Measurements from ENCODE around the gene DUSP6. TPM values are rescaled to one million over a fixed set of nuclear protein-coding genes. Genes with fewer than 3 reads are reported as not detected.
"Not testable (repeated sequence)": the region's sequence is repeated elsewhere in the genome, so short reads cannot be mapped to it uniquely, and the experiment has no call there.

Gene DUSP6
- polyA plus RNA-seq, 4 donors, result 10.3 to 81.0 (median 24.1) TPM

GRCh38 chr12:89339526-89339925 is 12.8 kb downstream of the DUSP6 start:
- FAIRE-seq, result no peak
- H3K27ac ChIP-seq (ENCODE audit: low read depth in 1 of 3, low read length in 2 of 3), result no peak overlapping the region
- no peaks in the 10 kb centered on the region for H3K36me3 ChIP-seq (ENCODE audit: control insufficient read depth in 3 of 3, insufficient read depth in 2 of 3, low read depth in 1 of 3, low read length in 3 of 3)
- H3K4me3 ChIP-seq (ENCODE audit: low read depth in 1 of 3, low read length in 3 of 3), result no peak overlapping the region
- H3K9me3 ChIP-seq (ENCODE audit: control insufficient read depth in 2 of 2, insufficient read depth in 1 of 2, low read depth in 1 of 2, low read length in 1 of 2), result no peaks in the 10 kb centered on the region
- no peak for DNase-seq
- peaks cover 0 to 2% (median 1%) of the 10 kb centered on the region in 3 donors for H3K4me1 ChIP-seq (ENCODE audit: control insufficient read depth in 3 of 3, insufficient read depth in 2 of 3, low read depth in 1 of 3, low read length in 2 of 3)
- WGBS, 3 donors, result 85 to 91% (median 88%) methylated on average over 10 of the region's 10 CpGs
- H3K27me3 ChIP-seq (ENCODE audit: control insufficient read depth in 3 of 3, insufficient read depth in 3 of 3, low read length in 3 of 3), result no peaks in the 10 kb centered on the region

GRCh38 chr12:89337136-89337535 is 15.2 kb downstream of the DUSP6 start:
- H3K4me3 ChIP-seq (ENCODE audit: low read depth in 1 of 3, low read length in 3 of 3); DNase-seq; H3K36me3 ChIP-seq (ENCODE audit: control insufficient read depth in 3 of 3, insufficient read depth in 2 of 3, low read depth in 1 of 3, low read length in 3 of 3); H3K27ac ChIP-seq (ENCODE audit: low read depth in 1 of 3, low read length in 2 of 3); H3K4me1 ChIP-seq (ENCODE audit: control insufficient read depth in 3 of 3, insufficient read depth in 2 of 3, low read depth in 1 of 3, low read length in 2 of 3); H3K9me3 ChIP-seq (ENCODE audit: control insufficient read depth in 2 of 2, insufficient read depth in 1 of 2, low read depth in 1 of 2, low read length in 1 of 2); FAIRE-seq; H3K27me3 ChIP-seq (ENCODE audit: control insufficient read depth in 3 of 3, insufficient read depth in 3 of 3, low read length in 3 of 3): not testable (repeated sequence)
- WGBS, 3 donors, result 82 to 95% (median 84%) methylated on average over 4 of the region's 4 CpGs

- DNase-seq (no peak), FAIRE-seq (no peak)
- no peaks in the 10 kb centered on the region for H3K36me3 ChIP-seq (ENCODE audit: control insufficient read depth in 3 of 3, insufficient read depth in 2 of 3, low read depth in 1 of 3, low read length in 3 of 3)
- WGBS, 3 donors, result 68 to 80% (median 75%) methylated on average over 5 of the region's 5 CpGs
- H3K9me3 ChIP-seq (ENCODE audit: control insufficient read depth in 2 of 2, insufficient read depth in 1 of 2, low read depth in 1 of 2, low read length in 1 of 2), result peaks cover 0 to 3% of the 10 kb centered on the region in 2 donors
- H3K27me3 ChIP-seq (ENCODE audit: control insufficient read depth in 3 of 3, insufficient read depth in 3 of 3, low read length in 3 of 3), result no peaks in the 10 kb centered on the region
- no peak overlapping the region for H3K4me3 ChIP-seq (ENCODE audit: low read depth in 1 of 3, low read length in 3 of 3)
- no peak overlapping the region for H3K27ac ChIP-seq (ENCODE audit: low read depth in 1 of 3, low read length in 2 of 3)
- H3K4me1 ChIP-seq (ENCODE audit: control insufficient read depth in 3 of 3, insufficient read depth in 2 of 3, low read depth in 1 of 3, low read length in 2 of 3), result peaks cover 0 to 7% (median 0%) of the 10 kb centered on the region in 3 donors
Measured at GRCh38 chr12:89335452-89336244, 16.7 kb downstream of the DUSP6 start.

GRCh38 chr12:89334548-89335169 is 17.6 kb downstream of the DUSP6 start:
- H3K4me1 ChIP-seq (ENCODE audit: control insufficient read depth in 3 of 3, insufficient read depth in 2 of 3, low read depth in 1 of 3, low read length in 2 of 3), result peaks cover 0 to 7% (median 0%) of the 10 kb centered on the region in 3 donors
- H3K36me3 ChIP-seq (ENCODE audit: control insufficient read depth in 3 of 3, insufficient read depth in 2 of 3, low read depth in 1 of 3, low read length in 3 of 3), result no peaks in the 10 kb centered on the region
- WGBS, 3 donors, result 63 to 85% (median 80%) methylated on average over 5 of the region's 5 CpGs
- H3K27me3 ChIP-seq (ENCODE audit: control insufficient read depth in 3 of 3, insufficient read depth in 3 of 3, low read length in 3 of 3), result no peaks in the 10 kb centered on the region
- H3K27ac ChIP-seq (ENCODE audit: low read depth in 1 of 3, low read length in 2 of 3), result peak overlapping the region in 1 of 3 donors; percentile 3
- H3K9me3 ChIP-seq (ENCODE audit: control insufficient read depth in 2 of 2, insufficient read depth in 1 of 2, low read depth in 1 of 2, low read length in 1 of 2), result peaks cover 0 to 3% of the 10 kb centered on the region in 2 donors
- H3K4me3 ChIP-seq (ENCODE audit: low read depth in 1 of 3, low read length in 3 of 3), result no peak overlapping the region
- no peak for FAIRE-seq
- DNase-seq, result no peak

- no peaks in the 10 kb centered on the region for H3K36me3 ChIP-seq (ENCODE audit: control insufficient read depth in 3 of 3, insufficient read depth in 2 of 3, low read depth in 1 of 3, low read length in 3 of 3)
- no peaks in the 10 kb centered on the region for H3K27me3 ChIP-seq (ENCODE audit: control insufficient read depth in 3 of 3, insufficient read depth in 3 of 3, low read length in 3 of 3)
- no peak overlapping the region for H3K4me3 ChIP-seq (ENCODE audit: low read depth in 1 of 3, low read length in 3 of 3)
- peaks cover 0 to 8% (median 0%) of the 10 kb centered on the region in 3 donors for H3K4me1 ChIP-seq (ENCODE audit: control insufficient read depth in 3 of 3, insufficient read depth in 2 of 3, low read depth in 1 of 3, low read length in 2 of 3)
- peaks cover 0 to 3% of the 10 kb centered on the region in 2 donors for H3K9me3 ChIP-seq (ENCODE audit: control insufficient read depth in 2 of 2, insufficient read depth in 1 of 2, low read depth in 1 of 2, low read length in 1 of 2)
- DNase-seq, result peak; percentile 58 to 70
- peak overlapping the region in 1 of 3 donors; percentile 43 for H3K27ac ChIP-seq (ENCODE audit: low read depth in 1 of 3, low read length in 2 of 3)
- no peak for FAIRE-seq
- WGBS, 3 donors, result 54 to 64% (median 62%) methylated on average over 4 of the region's 4 CpGs
Measured at GRCh38 chr12:89333564-89334252, 18.6 kb downstream of the DUSP6 start.

GRCh38 chr12:89328151-89329030 is 23.9 kb downstream of the DUSP6 start:
- H3K27ac ChIP-seq (ENCODE audit: low read depth in 1 of 3, low read length in 2 of 3), result no peak overlapping the region
- H3K36me3 ChIP-seq (ENCODE audit: control insufficient read depth in 3 of 3, insufficient read depth in 2 of 3, low read depth in 1 of 3, low read length in 3 of 3), result no peaks in the 10 kb centered on the region
- H3K4me3 ChIP-seq (ENCODE audit: low read depth in 1 of 3, low read length in 3 of 3), result no peak overlapping the region
- no peak for FAIRE-seq
- no peaks in the 10 kb centered on the region for H3K27me3 ChIP-seq (ENCODE audit: control insufficient read depth in 3 of 3, insufficient read depth in 3 of 3, low read length in 3 of 3)
- no peak for DNase-seq
- 82 to 90% (median 86%) methylated on average over 9 of the region's 9 CpGs for WGBS, 3 donors
- peaks cover 0 to 10% (median 4%) of the 10 kb centered on the region in 3 donors for H3K4me1 ChIP-seq (ENCODE audit: control insufficient read depth in 3 of 3, insufficient read depth in 2 of 3, low read depth in 1 of 3, low read length in 2 of 3)
- H3K9me3 ChIP-seq (ENCODE audit: control insufficient read depth in 2 of 2, insufficient read depth in 1 of 2, low read depth in 1 of 2, low read length in 1 of 2), result peaks cover 0 to 3% of the 10 kb centered on the region in 2 donors

- H3K27me3 ChIP-seq (ENCODE audit: control insufficient read depth in 3 of 3, insufficient read depth in 3 of 3, low read length in 3 of 3), result no peaks in the 10 kb centered on the region
- no peaks in the 10 kb centered on the region for H3K36me3 ChIP-seq (ENCODE audit: control insufficient read depth in 3 of 3, insufficient read depth in 2 of 3, low read depth in 1 of 3, low read length in 3 of 3)
- FAIRE-seq (no peak), DNase-seq (no peak)
- H3K27ac ChIP-seq (ENCODE audit: low read depth in 1 of 3, low read length in 2 of 3), result no peak overlapping the region
- peaks cover 0 to 9% (median 4%) of the 10 kb centered on the region in 3 donors for H3K4me1 ChIP-seq (ENCODE audit: control insufficient read depth in 3 of 3, insufficient read depth in 2 of 3, low read depth in 1 of 3, low read length in 2 of 3)
- WGBS, 3 donors, result 76 to 86% (median 79%) methylated on average over 8 of the region's 8 CpGs
- peaks cover 0 to 3% of the 10 kb centered on the region in 2 donors for H3K9me3 ChIP-seq (ENCODE audit: control insufficient read depth in 2 of 2, insufficient read depth in 1 of 2, low read depth in 1 of 2, low read length in 1 of 2)
- H3K4me3 ChIP-seq (ENCODE audit: low read depth in 1 of 3, low read length in 3 of 3), result no peak overlapping the region
Measured at GRCh38 chr12:89327486-89328094, 24.7 kb downstream of the DUSP6 start.
